HG03342 (cell line): ENCODE results near the gene APIP.

Experiments used
- ATAC-seq: cut with Tn5 transposase; IDR thresholded peaks from one replicate; pipeline ENCODE4 v1.9.1; 2021; ENCODE audit warnings: mild to moderate bottlenecking, moderate library complexity; ENCODE audit not compliant: unreplicated experiment

Gene APIP

GRCh38 chr11:34916015-34916842 lies at the start of gene APIP, which contains the start of gene PDHX:
TSS of gene APIP (minus strand) at chr11:34916379. CDS start at chr11:34916284, 95 bp downstream.
TSS of gene PDHX (plus strand) at chr11:34916618. CDS start at chr11:34916656, 38 bp downstream.
- peak; percentile 86 for ATAC-seq

- ATAC-seq, result no peak
Measured at GRCh38 chr11:34964610-34965331, 48.6 kb upstream of the APIP start.

GRCh38 chr11:34963351-34963750 lies 47.2 kb upstream of the APIP start:
- ATAC-seq, result no peak

- ATAC-seq, result no peak
Measured at GRCh38 chr11:34962034-34962433, 45.9 kb upstream of the APIP start.

- no peak for ATAC-seq
Measured at GRCh38 chr11:34960277-34960676, 44.1 kb upstream of the APIP start.

- ATAC-seq, result no peak
Measured at GRCh38 chr11:34959770-34960169, 43.6 kb upstream of the APIP start.

- ATAC-seq, result no peak
Measured at GRCh38 chr11:34957606-34958005, 41.4 kb upstream of the APIP start.

- ATAC-seq, result no peak
Measured at GRCh38 chr11:34957206-34957605, 41.0 kb upstream of the APIP start.

- no peak for ATAC-seq
Measured at GRCh38 chr11:34953955-34954354, 37.8 kb upstream of the APIP start.

- no peak for ATAC-seq
Measured at GRCh38 chr11:34948696-34949095, 32.5 kb upstream of the APIP start.

- ATAC-seq, result no peak
Measured at GRCh38 chr11:34944692-34945091, 28.5 kb upstream of the APIP start.

GRCh38 chr11:34941688-34942087 lies 25.5 kb upstream of the APIP start:
- no peak for ATAC-seq

GRCh38 chr11:34940026-34940677 lies 24.0 kb upstream of the APIP start:
- no peak for ATAC-seq

GRCh38 chr11:34938611-34939010 lies 22.4 kb upstream of the APIP start:
- ATAC-seq, result no peak

GRCh38 chr11:34936945-34937629 lies 20.9 kb upstream of the APIP start:
- no peak for ATAC-seq

- no peak for ATAC-seq
Measured at GRCh38 chr11:34929794-34930763, 13.9 kb upstream of the APIP start.

- no peak for ATAC-seq
Measured at GRCh38 chr11:34928960-34929680, 12.9 kb upstream of the APIP start.

GRCh38 chr11:34928268-34928959 lies 12.2 kb upstream of the APIP start:
- no peak for ATAC-seq

GRCh38 chr11:34926831-34927132 lies 10.6 kb upstream of the APIP start:
- no peak for ATAC-seq
